HFF-Myc (cell line): ENCODE measurements around the gene BIRC7.

Experiments
- DNase-seq: peaks from one replicate; pipeline ENCODE4 v3.0.0-alpha.2; 2011; ENCODE audit warnings: low read depth; ENCODE audit errors: extremely low read depth
- H3K4me3 ChIP-seq: replicated peaks from 2 replicates; pipeline ENCODE4 v1.5.1; 2011; ENCODE audit warnings: low read depth, mild to moderate bottlenecking, control low read depth, low read length
- CTCF ChIP-seq: IDR thresholded peaks from 2 replicates; pipeline ENCODE4 v1.5.1; 2012; ENCODE audit warnings: mild to moderate bottlenecking, low read depth, low read length, control low read depth; ENCODE audit errors: missing control alignments

The BIRC7 gene

DNA sequence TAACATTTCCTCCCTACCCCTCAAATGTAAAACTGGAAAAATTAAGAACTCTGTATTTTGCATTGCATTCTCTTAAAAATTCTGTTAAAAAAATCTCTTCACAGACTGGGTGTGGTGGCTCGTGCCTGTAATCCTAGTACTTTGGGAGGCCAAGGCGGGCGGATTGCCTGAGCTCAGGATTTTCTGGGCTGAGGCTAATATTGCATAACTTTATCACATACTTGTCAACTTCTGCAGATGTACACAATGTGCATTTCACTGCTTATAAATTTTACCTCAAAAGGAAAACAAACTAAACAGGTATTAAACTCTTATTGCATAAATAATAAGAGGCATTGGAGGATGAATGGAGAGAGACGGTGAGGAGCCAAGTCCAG lies 40.9 kb upstream of the BIRC7 start:
- no peak for DNase-seq
- H3K4me3 ChIP-seq, result no peak overlapping the region
- TF ChIP-seq CTCF, result no peak

- no peak overlapping the region for H3K4me3 ChIP-seq
- TF ChIP-seq CTCF, result no peak
- DNase-seq, result no peak
Observed at GRCh38 chr20:63196768-63197470, 38.8 kb upstream of the BIRC7 start.

- no peak overlapping the region for H3K4me3 ChIP-seq
- no peak for TF ChIP-seq CTCF
- no peak for DNase-seq
Observed at GRCh38 chr20:63198606-63199005, 37.1 kb upstream of the BIRC7 start.

GRCh38 chr20:63202021-63202420 lies 33.7 kb upstream of the BIRC7 start:
- no peak overlapping the region for H3K4me3 ChIP-seq
- DNase-seq, result no peak
- TF ChIP-seq CTCF, result no peak

DNA sequence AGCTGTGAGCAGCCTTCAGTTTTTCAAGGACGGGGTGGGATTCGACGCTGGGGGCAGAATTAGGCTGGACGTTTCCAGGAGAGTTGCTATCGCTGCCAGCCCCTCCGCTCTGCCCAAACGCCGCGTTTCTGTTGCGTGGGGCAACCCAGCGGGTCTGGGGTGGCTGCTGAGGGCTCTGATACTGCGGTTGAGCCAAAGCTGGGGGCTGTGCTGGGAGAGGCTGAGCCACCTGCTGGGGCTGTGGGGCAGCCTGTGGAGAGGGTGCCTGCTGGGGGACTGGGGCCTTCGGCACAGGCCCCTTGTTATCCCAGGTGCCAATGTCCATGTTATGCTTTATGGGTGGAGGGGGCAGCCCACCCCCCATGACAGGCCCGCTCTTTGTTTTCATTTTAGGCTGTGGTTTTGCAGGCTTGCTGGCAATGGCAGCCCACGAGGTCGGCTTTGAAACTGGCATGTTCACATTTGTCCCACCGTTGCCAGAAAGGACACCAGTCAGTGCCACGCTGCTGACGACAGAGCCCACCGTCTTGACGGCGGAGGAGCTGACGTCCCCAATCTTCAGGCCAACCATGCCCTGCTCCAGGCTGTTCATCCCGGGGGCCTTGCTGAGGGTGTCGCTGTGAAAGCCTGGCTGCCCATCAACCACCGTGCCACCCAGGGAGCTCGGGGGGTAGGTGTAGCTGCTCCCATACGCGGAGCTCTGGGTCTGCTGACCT lies 32.7 kb upstream of the BIRC7 start:
- H3K4me3 ChIP-seq, result no peak overlapping the region
- DNase-seq, result no peak
- no peak for TF ChIP-seq CTCF

GRCh38 chr20:63204362-63204761 lies 31.3 kb upstream of the BIRC7 start:
- no peak for DNase-seq
- TF ChIP-seq CTCF, result no peak
- H3K4me3 ChIP-seq, result no peak overlapping the region
